ENCODE results near the gene CST5.
"Not testable (repeated sequence)": the region's sequence is repeated elsewhere in the genome, so short reads cannot be mapped to it uniquely, and the experiment has no call there.

The CST5 gene

DNA sequence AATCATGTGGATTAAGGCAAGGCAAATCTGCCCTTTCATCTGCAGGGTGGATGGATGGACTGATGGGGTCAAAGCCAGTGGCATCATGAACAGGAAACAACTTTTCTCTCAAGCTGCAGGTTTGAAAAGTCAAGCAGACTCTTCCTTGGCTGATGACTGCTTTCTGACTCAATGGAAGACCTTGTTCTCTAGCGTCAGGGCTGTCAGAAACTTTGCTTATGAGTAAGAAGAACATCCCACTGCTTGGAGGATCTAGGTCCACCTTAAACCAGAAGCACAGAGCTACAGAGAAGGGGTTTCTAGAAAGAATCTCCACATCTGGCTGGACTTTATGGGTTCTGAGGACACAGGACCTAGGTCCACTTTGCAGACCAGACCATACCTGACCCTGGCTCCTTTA is 36.3 kb upstream of the CST5 start (continued):
- TF ChIP-seq, protein P1, sequence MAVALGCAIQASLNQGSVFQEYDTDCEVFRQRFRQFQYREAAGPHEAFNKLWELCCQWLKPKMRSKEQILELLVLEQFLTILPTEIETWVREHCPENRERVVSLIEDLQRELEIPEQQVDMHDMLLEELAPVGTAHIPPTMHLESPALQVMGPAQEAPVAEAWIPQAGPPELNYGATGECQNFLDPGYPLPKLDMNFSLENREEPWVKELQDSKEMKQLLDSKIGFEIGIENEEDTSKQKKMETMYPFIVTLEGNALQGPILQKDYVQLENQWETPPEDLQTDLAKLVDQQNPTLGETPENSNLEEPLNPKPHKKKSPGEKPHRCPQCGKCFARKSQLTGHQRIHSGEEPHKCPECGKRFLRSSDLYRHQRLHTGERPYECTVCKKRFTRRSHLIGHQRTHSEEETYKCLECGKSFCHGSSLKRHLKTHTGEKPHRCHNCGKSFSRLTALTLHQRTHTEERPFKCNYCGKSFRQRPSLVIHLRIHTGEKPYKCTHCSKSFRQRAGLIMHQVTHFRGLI (tag by site-specific recombination; IDR thresholded peaks at IDR 0.05): no peak

DNA sequence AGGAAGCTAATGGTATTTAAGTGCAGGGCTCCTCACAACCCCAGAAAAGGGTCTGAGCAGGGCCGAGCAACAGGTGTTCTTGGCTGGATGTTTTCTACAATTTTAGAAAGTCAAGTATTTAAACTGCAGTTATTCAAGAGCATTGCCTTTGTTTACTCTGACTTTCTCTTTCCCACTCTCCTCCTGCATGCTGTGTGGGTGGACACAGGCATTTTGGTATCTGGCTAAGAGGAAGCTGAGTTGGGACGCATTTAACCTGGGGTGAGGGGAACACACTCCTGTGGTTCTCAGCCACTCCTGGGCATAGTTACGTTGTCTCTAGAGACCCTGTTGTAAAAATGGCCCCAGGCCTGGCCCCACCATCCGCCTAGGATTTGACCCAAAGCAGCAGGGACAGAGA is 34.9 kb upstream of the CST5 start:
- H3K27ac ChIP-seq (ENCODE audit: extremely low read depth, low read depth, low read length); H3K4me3 ChIP-seq (ENCODE audit: low read depth, low read length); H3K9me3 ChIP-seq (ENCODE audit: control insufficient read depth, insufficient read depth, low read depth, low read length); POLR2A ChIA-PET; CTCF ChIA-PET; H3K36me3 ChIP-seq (ENCODE audit: control insufficient read depth in 2 of 2, insufficient read depth in 1 of 2, low read length in 2 of 2); H3K4me1 ChIP-seq (ENCODE audit: control insufficient read depth, insufficient read depth, low read length): not testable (repeated sequence)

DNA sequence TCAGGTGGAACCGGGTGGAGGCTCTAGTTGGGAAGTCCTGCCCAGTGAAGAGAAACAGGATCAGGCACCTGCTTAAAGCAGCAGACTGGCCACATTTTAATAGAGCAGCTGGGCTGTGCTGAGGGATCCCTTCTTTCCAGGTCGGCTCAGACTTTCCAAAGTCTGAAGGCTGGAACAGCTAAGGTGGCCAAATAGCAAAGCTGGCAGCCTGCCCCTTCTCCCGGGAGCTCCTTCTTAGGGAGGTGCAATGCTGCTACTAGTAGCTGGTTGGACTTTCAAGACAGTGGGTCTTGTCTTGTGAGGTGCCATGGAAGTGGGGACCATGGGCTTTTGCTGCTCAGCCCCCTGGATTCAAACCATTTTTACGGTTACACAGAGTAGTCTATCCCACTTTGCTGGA is 30.7 kb upstream of the CST5 start:
- CTCF ChIA-PET: interaction anchor here (0.6 kb wide), 1 partner anchor 116 kb away, joined by 3 read pairs; no protein-coding TSS in a partner anchor
- TF ChIP-seq SETDB1 (IDR thresholded peaks at IDR 0.05; ENCODE audit: insufficient read length, low read length): no peak
- no peak for TF ChIP-seq ZNF549 (tag by site-specific recombination; IDR thresholded peaks at IDR 0.05)
- TF ChIP-seq ZFP41 (tag by site-specific recombination; IDR thresholded peaks at IDR 0.05; ENCODE audit: borderline replicate concordance): no peak
- TF ChIP-seq HOXA7 (CRISPR knock-in tag; IDR thresholded peaks at IDR 0.05; ENCODE audit: borderline replicate concordance): no peak
- no peak for TF ChIP-seq ZNF169 (tag by site-specific recombination; IDR thresholded peaks at IDR 0.05)
- TF ChIP-seq, protein P2, sequence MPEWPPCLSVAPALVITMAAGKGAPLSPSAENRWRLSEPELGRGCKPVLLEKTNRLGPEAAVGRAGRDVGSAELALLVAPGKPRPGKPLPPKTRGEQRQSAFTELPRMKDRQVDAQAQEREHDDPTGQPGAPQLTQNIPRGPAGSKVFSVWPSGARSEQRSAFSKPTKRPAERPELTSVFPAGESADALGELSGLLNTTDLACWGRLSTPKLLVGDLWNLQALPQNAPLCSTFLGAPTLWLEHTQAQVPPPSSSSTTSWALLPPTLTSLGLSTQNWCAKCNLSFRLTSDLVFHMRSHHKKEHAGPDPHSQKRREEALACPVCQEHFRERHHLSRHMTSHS (tag by site-specific recombination; IDR thresholded peaks at IDR 0.05): no peak
- TF ChIP-seq ZNF138 (tag by site-specific recombination; IDR thresholded peaks at IDR 0.05; ENCODE audit: borderline replicate concordance): no peak

DNA sequence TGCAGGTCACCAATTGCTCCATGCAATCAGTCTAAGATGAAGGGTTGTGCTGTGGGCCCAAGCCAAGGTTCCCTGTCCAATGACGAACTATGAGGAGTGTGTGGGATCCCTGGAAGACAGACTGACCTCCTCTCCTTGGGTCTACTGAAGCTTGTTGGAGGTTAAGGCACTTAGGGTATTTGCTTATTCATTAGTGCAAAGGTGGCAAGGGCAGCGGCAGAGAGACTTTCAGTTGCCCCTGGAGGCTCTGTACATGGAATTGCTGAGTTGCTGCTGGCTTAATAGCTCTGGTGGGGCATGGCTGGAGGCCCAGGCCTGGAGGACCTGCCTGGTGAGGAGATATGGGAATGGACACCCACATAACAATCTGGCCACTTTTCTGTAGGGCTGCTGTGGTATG is 29.8 kb upstream of the CST5 start:
- no peak overlapping the region for H3K4me3 ChIP-seq (ENCODE audit: low read depth, low read length)
- H3K9me3 ChIP-seq (ENCODE audit: control insufficient read depth, insufficient read depth, low read depth, low read length): no peaks in the 10 kb centered on the region
- ChIA-PET POLR2A (no interaction called here), CTCF (interaction anchor here (0.6 kb wide), 1 partner anchor 221 kb away, joined by 3 read pairs; no protein-coding TSS in a partner anchor)
- no peaks in the 10 kb centered on the region for H3K36me3 ChIP-seq (ENCODE audit: control insufficient read depth in 2 of 2, insufficient read depth in 1 of 2, low read length in 2 of 2)
- no peak overlapping the region for H3K27ac ChIP-seq (ENCODE audit: extremely low read depth, low read depth, low read length)
- TF ChIP-seq ZNF776 (tag by site-specific recombination; IDR thresholded peaks at IDR 0.05; ENCODE audit: borderline replicate concordance) (no peak), ZNF549 (tag by site-specific recombination; IDR thresholded peaks at IDR 0.05) (no peak), ZNF660 (tag by site-specific recombination; IDR thresholded peaks at IDR 0.05) (no peak), ZBTB48 (tag by site-specific recombination; IDR thresholded peaks at IDR 0.05) (no peak), ZSCAN30 (tag by site-specific recombination; IDR thresholded peaks at IDR 0.05) (no peak), ZBTB20 (tag by site-specific recombination; IDR thresholded peaks at IDR 0.05) (no peak), SALL2 (tag by site-specific recombination; IDR thresholded peaks at IDR 0.05; ENCODE audit: borderline replicate concordance) (no peak), ZNF548 (tag by site-specific recombination; IDR thresholded peaks at IDR 0.05) (no peak), ZNF560 (tag by site-specific recombination; IDR thresholded peaks at IDR 0.05; ENCODE audit: borderline replicate concordance) (no peak)
- no peaks in the 10 kb centered on the region for H3K4me1 ChIP-seq (ENCODE audit: control insufficient read depth, insufficient read depth, low read length)

More for the DNA sequence above, 30.7 kb upstream of the CST5 start:
- Histone ChIP-seq H3K4me1 (ENCODE audit: control insufficient read depth, insufficient read depth, low read length) (no peaks in the 10 kb centered on the region), H3K36me3 (ENCODE audit: control insufficient read depth in 2 of 2, insufficient read depth in 1 of 2, low read length in 2 of 2) (no peaks in the 10 kb centered on the region), H3K27ac (ENCODE audit: extremely low read depth, low read depth, low read length) (no peak overlapping the region), H3K9me3 (ENCODE audit: control insufficient read depth, insufficient read depth, low read depth, low read length) (no peaks in the 10 kb centered on the region), H3K4me3 (ENCODE audit: low read depth, low read length) (no peak overlapping the region)
- POLR2A ChIA-PET: no interaction called here

Measured in HEK293 (cell line).